H9 (cell line): Measurements from ENCODE around the gene TTN. TPM values are rescaled to one million over a fixed set of nuclear protein-coding genes. Genes with fewer than 3 reads are reported as not detected.
A peak's percentile ranks its signal among the peaks of the same experiment; 100 is the strongest.

ENCODE experiments used
- DNase-seq: peaks from one replicate; pipeline ENCODE4 v3.0.0-alpha.2; 2017
- H2AFZ ChIP-seq: one replicate; pipeline ENCODE4 v1.6.1; 2013; ENCODE audit warnings: mild to moderate bottlenecking, low read length, control low read depth, moderate library complexity
- H2AK5ac ChIP-seq: 2 replicates; pipeline ENCODE4 v1.6.1; 2013; ENCODE audit warnings: low read length, control low read depth, mixed read lengths; ENCODE audit not compliant: insufficient read length
- H2BK120ac ChIP-seq: one replicate; pipeline ENCODE4 v1.6.1; 2013; ENCODE audit warnings: low read depth, mild to moderate bottlenecking, low read length, control low read depth, inconsistent platforms; ENCODE audit not compliant: poor library complexity, severe bottlenecking
- H2BK12ac ChIP-seq: 2 replicates; pipeline ENCODE4 v1.6.1; 2013; ENCODE audit warnings: low read length, control low read depth, mixed read lengths, low read depth; ENCODE audit not compliant: insufficient read length
- H2BK15ac ChIP-seq: 2 replicates; pipeline ENCODE4 v1.6.1; 2013; ENCODE audit warnings: low read depth, low read length, control low read depth
- H2BK20ac ChIP-seq: one replicate; pipeline ENCODE4 v1.6.1; 2013; ENCODE audit warnings: low read depth, mild to moderate bottlenecking, low read length, control low read depth, inconsistent platforms; ENCODE audit not compliant: poor library complexity, severe bottlenecking
- H2BK5ac ChIP-seq: 2 replicates; pipeline ENCODE4 v1.6.1; 2013; ENCODE audit warnings: low read length, control low read depth, mixed read lengths; ENCODE audit not compliant: insufficient read length
- H3K14ac ChIP-seq: 2 replicates; pipeline ENCODE4 v1.6.1; 2013; ENCODE audit warnings: low read length, control low read depth; ENCODE audit not compliant: insufficient read depth
- H3K18ac ChIP-seq: 2 replicates; pipeline ENCODE4 v1.6.1; 2013; ENCODE audit warnings: low read depth, mild to moderate bottlenecking, mixed read lengths, low read length, control low read depth; ENCODE audit not compliant: insufficient read length
- H3K23ac ChIP-seq: 2 replicates; pipeline ENCODE4 v1.6.1; 2013; ENCODE audit warnings: low read length, control low read depth, mixed read lengths, low read depth; ENCODE audit not compliant: insufficient read length
- H3K23me2 ChIP-seq: 2 replicates; pipeline ENCODE4 v1.6.1; 2013; ENCODE audit warnings: low read depth, mild to moderate bottlenecking, mixed read lengths, low read length, control low read depth; ENCODE audit not compliant: insufficient read length, poor library complexity, severe bottlenecking
- H3K27ac ChIP-seq: 2 replicates; pipeline ENCODE4 v1.5.1; 2013; ENCODE audit warnings: low read length, control low read depth, mixed read lengths, low read depth; ENCODE audit not compliant: insufficient read length
- H3K27me3 ChIP-seq: 2 replicates; pipeline ENCODE4 v1.6.1; 2013; ENCODE audit warnings: low read length, control low read depth, inconsistent platforms; ENCODE audit not compliant: insufficient read depth
- H3K4ac ChIP-seq: 2 replicates; pipeline ENCODE4 v1.6.1; 2013; ENCODE audit warnings: low read depth, mild to moderate bottlenecking, control low read depth, inconsistent platforms, low read length, moderate library complexity
- H3K4me1 ChIP-seq: 2 replicates; pipeline ENCODE4 v1.6.1; 2013; ENCODE audit warnings: low read length, control low read depth, inconsistent platforms; ENCODE audit not compliant: insufficient read depth
- H3K4me2 ChIP-seq: 2 replicates; pipeline ENCODE4 v1.6.1; 2013; ENCODE audit warnings: low read length, control low read depth, mixed read lengths; ENCODE audit not compliant: insufficient read length, insufficient read depth
- H3K56ac ChIP-seq: 2 replicates; pipeline ENCODE4 v1.6.1; 2013; ENCODE audit warnings: low read depth, mild to moderate bottlenecking, mixed read lengths, low read length, control low read depth; ENCODE audit not compliant: insufficient read length
- H3K79me1 ChIP-seq: 2 replicates; pipeline ENCODE4 v1.6.1; 2013; ENCODE audit warnings: low read depth, mild to moderate bottlenecking, moderate library complexity, low read length, control low read depth, inconsistent platforms; ENCODE audit not compliant: insufficient read depth, poor library complexity, severe bottlenecking
- H3K79me2 ChIP-seq: 2 replicates; pipeline ENCODE4 v1.6.1; 2013; ENCODE audit warnings: low read length, control low read depth, inconsistent platforms; ENCODE audit not compliant: insufficient read depth
- H3K9ac ChIP-seq: 2 replicates; pipeline ENCODE4 v1.6.1; 2013; ENCODE audit warnings: low read length, control low read depth, mixed read lengths; ENCODE audit not compliant: insufficient read length; ENCODE audit errors: extremely low read depth
- H3K9me3 ChIP-seq: one replicate; pipeline ENCODE4 v1.6.1; 2013; ENCODE audit warnings: low read depth, low read length, inconsistent platforms; ENCODE audit not compliant: control insufficient read depth
- H3T11ph ChIP-seq: one replicate; pipeline ENCODE4 v1.6.1; 2013; ENCODE audit warnings: mild to moderate bottlenecking, low read length, control low read depth, inconsistent platforms
- H4K20me1 ChIP-seq: one replicate; pipeline ENCODE4 v1.6.1; 2013; ENCODE audit not compliant: control insufficient read depth, insufficient read length, insufficient read depth
- H4K5ac ChIP-seq: 2 replicates; pipeline ENCODE4 v1.6.1; 2013; ENCODE audit warnings: low read depth, mild to moderate bottlenecking, mixed read lengths, low read length, control low read depth; ENCODE audit not compliant: insufficient read length
- H4K8ac ChIP-seq: replicated peaks from 2 replicates; pipeline ENCODE4 v1.6.1; 2013; ENCODE audit warnings: low read length, control low read depth, mixed read lengths, low read depth; ENCODE audit not compliant: insufficient read length
- H4K91ac ChIP-seq: 2 replicates; pipeline ENCODE4 v1.6.1; 2013; ENCODE audit warnings: low read depth, mild to moderate bottlenecking, moderate library complexity, mixed read lengths, low read length, control low read depth; ENCODE audit not compliant: insufficient read length
- H3K27ac Mint-ChIP-seq, 3 experiments: 2 replicates in 2 of 3; 3 replicates in 1 of 3; pipeline ENCODE4 v1.8.0; 2020 to 2021; ENCODE audit warnings: mixed read lengths in 3 of 3, mild to moderate bottlenecking in 1 of 3, moderate library complexity in 1 of 3
- H3K27me3 Mint-ChIP-seq: 2 replicates; pipeline ENCODE4 v1.8.0; 2021; ENCODE audit warnings: low read depth, mild to moderate bottlenecking, moderate library complexity, mixed read lengths
- H3K36me3 Mint-ChIP-seq, 3 experiments: 2 replicates in 2 of 3; 3 replicates in 1 of 3; pipeline ENCODE4 v1.8.0; 2020 to 2021; ENCODE audit warnings: low read depth in 3 of 3, mixed read lengths in 3 of 3; ENCODE audit not compliant: insufficient read depth in 1 of 3
- H3K4me1 Mint-ChIP-seq, 2 experiments: 2 replicates each; pipeline ENCODE4 v1.8.0; 2020; ENCODE audit warnings: mixed read lengths in 2 of 2
- H3K4me3 Mint-ChIP-seq, 2 experiments: 2 replicates in 1 of 2; 3 replicates in 1 of 2; pipeline ENCODE4 v1.8.0; 2020 to 2021; ENCODE audit warnings: mild to moderate bottlenecking in 2 of 2, mixed read lengths in 2 of 2, moderate library complexity in 1 of 2
- H3K9me3 Mint-ChIP-seq, 2 experiments: 2 replicates in 1 of 2; 3 replicates in 1 of 2; pipeline ENCODE4 v1.8.0; 2020; ENCODE audit warnings: mild to moderate bottlenecking in 2 of 2, mixed read lengths in 2 of 2, moderate library complexity in 1 of 2
- CTCF ChIP-seq: fragments of 200-600 bp; sonication (generic); conservative IDR thresholded peaks from 3 replicates; pipeline ENCODE4 v1.8.0; 2021; ENCODE audit warnings: antibody characterized with exemption, mild to moderate bottlenecking
- WGBS: extraction: QIAGEN DNeasy Blood & Tissue Kit; methylation state at CpG from one replicate; pipeline ENCODE4 v1.1.7; 2013; ENCODE audit warnings: missing lambda C conversion rate, low lambda C conversion rate, mixed read lengths; ENCODE audit not compliant: insufficient read length; ENCODE audit errors: extremely low coverage; 5-methylcytosine and 5-hydroxymethylcytosine counted together
- total RNA-seq: library from RNA; stranded (reverse); gene quantifications from 2 replicates; pipeline ENCODE4 v1.2.1, GENCODE V29; 2021

Gene TTN
- total RNA-seq, 1 experiment from 2014 or later, result 0.70 TPM

- peaks cover 11% of the 10 kb centered on the region for H3K23me2 ChIP-seq
- H2AFZ ChIP-seq, result peak overlapping the region; percentile 96
- Mint-ChIP-seq H3K9me3 (no peaks in the 10 kb centered on the region; a peak in 1 of 5 replicates), H3K27me3 (no peaks in the 10 kb centered on the region; the same call in 1 of the 2 replicates), H3K4me3 (peak overlapping the region; percentile 91 to 97), H3K27ac (peak overlapping the region; percentile 86 to 98 (median 97)), H3K36me3 (no peaks in the 10 kb centered on the region), H3K4me1 (peaks cover 20 to 31% of the 10 kb centered on the region in 2 experiments)
- peaks cover 3% of the 10 kb centered on the region; the same call in 1 of the 2 replicates for H3K79me2 ChIP-seq
- H3K9me3 ChIP-seq, result no peaks in the 10 kb centered on the region
- peak overlapping the region; percentile 83 for H3K18ac ChIP-seq
- H3K9ac ChIP-seq, result peak overlapping the region; percentile 85
- H2BK120ac ChIP-seq, result no peak overlapping the region
- no peak overlapping the region for H4K91ac ChIP-seq
- H2BK20ac ChIP-seq, result no peak overlapping the region
- no peaks in the 10 kb centered on the region for H4K20me1 ChIP-seq
- no peak overlapping the region for H3K23ac ChIP-seq
- no peak overlapping the region for H4K8ac ChIP-seq
- H3T11ph ChIP-seq, result no peak overlapping the region
- H3K27me3 ChIP-seq, result no peaks in the 10 kb centered on the region
- H2BK15ac ChIP-seq, result no peak overlapping the region
- WGBS, result no CpG with 5 or more reads among the region's 10 CpGs
- H3K4ac ChIP-seq, result no peak overlapping the region
- no peak for DNase-seq
- no peak for TF ChIP-seq CTCF
- peak overlapping the region; percentile 98 for H3K4me2 ChIP-seq
- H3K79me1 ChIP-seq, result no peaks in the 10 kb centered on the region
- no peak overlapping the region for H2AK5ac ChIP-seq
- peaks cover 3% of the 10 kb centered on the region; the same call in 1 of the 2 replicates for H3K4me1 ChIP-seq
- H3K56ac ChIP-seq, result no peak overlapping the region
- H3K14ac ChIP-seq, result peak overlapping the region; percentile 82; the same call in 1 of the 2 replicates
- H4K5ac ChIP-seq, result peak overlapping the region; percentile 12
- no peak overlapping the region for H3K27ac ChIP-seq
- H2BK5ac ChIP-seq, result no peak overlapping the region
- H2BK12ac ChIP-seq, result no peak overlapping the region
These were observed 329.1 kb downstream of the TTN start for GRCh38 chr2:178478130-178478438.
